Hepatocyte (in vitro differentiated cells): ENCODE measurements around the gene MTR. TPM values are rescaled to one million over a fixed set of nuclear protein-coding genes. Genes with fewer than 3 reads are reported as not detected.

Experiments
- DNase-seq: peaks from one replicate; pipeline ENCODE4 v3.0.0-alpha.2; 2016; ENCODE audit warnings: low spot score
- H2AFZ ChIP-seq: fragments of 200-600 bp; sonication (generic); 2 replicates; pipeline ENCODE4 v1.6.0; 2016; ENCODE audit warnings: antibody characterized with exemption, mild to moderate bottlenecking
- H3K27ac ChIP-seq: fragments of 200-600 bp; sonication (generic); 2 replicates; pipeline ENCODE4 v1.5.1; 2016; ENCODE audit warnings: mild to moderate bottlenecking
- H3K27me3 ChIP-seq: fragments of 200-600 bp; sonication (generic); 2 replicates; pipeline ENCODE4 v1.6.1; 2016
- H3K36me3 ChIP-seq: fragments of 200-600 bp; sonication (generic); replicated peaks from 2 replicates; pipeline ENCODE4 v1.5.1; 2016; ENCODE audit warnings: low read depth; ENCODE audit not compliant: insufficient read depth
- H3K4me1 ChIP-seq: fragments of 200-600 bp; sonication (generic); 2 replicates; pipeline ENCODE4 v1.5.1; 2016; ENCODE audit warnings: mild to moderate bottlenecking, moderate library complexity; ENCODE audit not compliant: insufficient read depth
- H3K4me2 ChIP-seq: fragments of 200-600 bp; sonication (generic); 2 replicates; pipeline ENCODE4 v1.6.0; 2016
- H3K4me3 ChIP-seq: fragments of 200-600 bp; sonication (generic); 2 replicates; pipeline ENCODE4 v1.5.1; 2016; ENCODE audit warnings: mild to moderate bottlenecking
- H3K79me2 ChIP-seq: fragments of 200-600 bp; sonication (generic); 2 replicates; pipeline ENCODE4 v1.6.0; 2017; ENCODE audit warnings: mild to moderate bottlenecking
- H3K9me2 ChIP-seq: fragments of 200-600 bp; sonication (generic); replicated peaks from 2 replicates; pipeline ENCODE4 v1.6.0; 2017; ENCODE audit warnings: mild to moderate bottlenecking; ENCODE audit not compliant: insufficient read depth
- H3K9me3 ChIP-seq: fragments of 200-600 bp; sonication (generic); 2 replicates; pipeline ENCODE4 v1.5.1; 2016; ENCODE audit warnings: low read depth, mild to moderate bottlenecking
- H4K20me1 ChIP-seq: fragments of 200-600 bp; sonication (generic); 2 replicates; pipeline ENCODE4 v1.6.0; 2016; ENCODE audit warnings: mild to moderate bottlenecking; ENCODE audit not compliant: insufficient read depth, poor library complexity, severe bottlenecking
- EZH2 ChIP-seq: fragments of 200-600 bp; sonication (generic); IDR thresholded peaks from 2 replicates; pipeline ENCODE4 v1.6.1; 2016; ENCODE audit warnings: antibody characterized with exemption, mild to moderate bottlenecking, borderline replicate concordance
- EZH2phosphoT487 ChIP-seq: fragments of 200-600 bp; sonication (generic); IDR thresholded peaks from one replicate; pipeline ENCODE4 v1.6.1; 2018; ENCODE audit warnings: antibody characterized with exemption, mild to moderate bottlenecking, low read depth, moderate library complexity; ENCODE audit not compliant: unreplicated experiment, severe bottlenecking
- WGBS: methylation state at CpG from one replicate; pipeline ENCODE4 v1.1.6; 2016; ENCODE audit warnings: low lambda C conversion rate; ENCODE audit errors: missing lambda C conversion rate; 5-methylcytosine and 5-hydroxymethylcytosine counted together
- polyA plus RNA-seq: library from polyadenylated mRNA; unstranded; fragments of >200 nt; fragmentation: Nextera tagmentation; extraction: Ambion mirVana; gene quantifications from 2 replicates; pipeline ENCODE4 v1.2.1, GENCODE V29; 2016
- total RNA-seq: library from RNA; depleted of rRNA; stranded (reverse); fragments of >200 nt; gene quantifications from 2 replicates; pipeline ENCODE4 v1.2.3, GENCODE V29; 2014
- TF ChIP-seq, protein P1 (sequence below): fragments of 200-600 bp; sonication (generic); IDR thresholded peaks from 2 replicates; pipeline ENCODE4 v1.5.1; 2016; ENCODE audit warnings: antibody characterized with exemption, mild to moderate bottlenecking; ENCODE audit not compliant: poor library complexity

MTR gene
- total and polyA plus RNA-seq, 2 experiments from 2014 or later: 9.6 to 23.8 TPM

DNA sequence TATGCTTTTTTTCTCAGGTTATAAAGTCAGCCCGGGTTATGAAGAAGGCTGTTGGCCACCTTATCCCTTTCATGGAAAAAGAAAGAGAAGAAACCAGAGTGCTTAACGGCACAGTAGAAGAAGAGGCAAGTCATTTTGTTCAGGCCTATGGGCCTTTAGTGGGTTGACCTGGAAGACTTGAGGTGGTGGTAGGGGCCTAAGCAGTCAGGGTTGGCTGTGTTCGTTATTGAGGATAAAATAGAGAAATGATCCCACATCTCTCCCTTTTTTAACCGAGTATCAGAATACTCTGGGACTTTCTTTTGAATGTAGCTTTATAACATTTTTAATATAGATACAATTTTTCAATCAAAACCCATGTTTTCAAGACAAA, 67.1 kb downstream of the MTR start:
- WGBS: 88% methylated on average over 4 of the region's 4 CpGs
- H3K36me3 ChIP-seq: no peaks in the 10 kb centered on the region

DNA sequence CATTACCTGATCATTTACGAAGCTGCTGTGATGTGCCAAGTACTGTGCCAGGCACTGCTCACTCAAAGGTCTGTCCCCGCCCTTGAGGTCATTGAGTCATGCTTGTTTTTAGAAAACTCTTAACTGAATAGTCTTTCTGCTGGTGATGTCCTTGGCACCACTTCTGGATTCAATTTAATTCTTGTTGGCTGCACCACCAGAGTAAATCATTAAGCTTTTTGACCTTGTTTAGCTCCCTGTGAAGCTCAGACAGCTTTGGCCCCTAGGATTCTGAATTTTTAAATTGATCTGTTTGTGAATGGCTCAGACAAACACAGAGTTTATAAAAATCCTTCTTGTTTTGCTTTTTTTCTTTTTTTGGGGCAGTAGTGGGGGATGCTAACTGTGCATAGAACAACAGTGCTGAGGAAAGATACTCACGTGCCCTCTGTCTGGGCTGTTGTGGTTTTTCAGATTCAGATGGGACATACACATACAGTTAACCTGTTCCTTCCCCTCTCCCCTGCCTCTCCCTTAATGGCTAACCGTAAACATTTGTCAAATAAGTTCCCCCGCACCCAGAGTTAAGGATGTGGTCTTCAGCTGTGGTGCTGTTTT, 67.6 kb downstream of the MTR start:
- no peak overlapping the region for H2AFZ ChIP-seq
- peak overlapping the region; percentile 25 for H3K27ac ChIP-seq
- H3K36me3 ChIP-seq: no peaks in the 10 kb centered on the region
- TF ChIP-seq, protein P1, sequence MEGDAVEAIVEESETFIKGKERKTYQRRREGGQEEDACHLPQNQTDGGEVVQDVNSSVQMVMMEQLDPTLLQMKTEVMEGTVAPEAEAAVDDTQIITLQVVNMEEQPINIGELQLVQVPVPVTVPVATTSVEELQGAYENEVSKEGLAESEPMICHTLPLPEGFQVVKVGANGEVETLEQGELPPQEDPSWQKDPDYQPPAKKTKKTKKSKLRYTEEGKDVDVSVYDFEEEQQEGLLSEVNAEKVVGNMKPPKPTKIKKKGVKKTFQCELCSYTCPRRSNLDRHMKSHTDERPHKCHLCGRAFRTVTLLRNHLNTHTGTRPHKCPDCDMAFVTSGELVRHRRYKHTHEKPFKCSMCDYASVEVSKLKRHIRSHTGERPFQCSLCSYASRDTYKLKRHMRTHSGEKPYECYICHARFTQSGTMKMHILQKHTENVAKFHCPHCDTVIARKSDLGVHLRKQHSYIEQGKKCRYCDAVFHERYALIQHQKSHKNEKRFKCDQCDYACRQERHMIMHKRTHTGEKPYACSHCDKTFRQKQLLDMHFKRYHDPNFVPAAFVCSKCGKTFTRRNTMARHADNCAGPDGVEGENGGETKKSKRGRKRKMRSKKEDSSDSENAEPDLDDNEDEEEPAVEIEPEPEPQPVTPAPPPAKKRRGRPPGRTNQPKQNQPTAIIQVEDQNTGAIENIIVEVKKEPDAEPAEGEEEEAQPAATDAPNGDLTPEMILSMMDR: no peak
- TF ChIP-seq EZH2phosphoT487 (no peak), EZH2 (no peak)
- H3K4me1 ChIP-seq: peaks cover 22% of the 10 kb centered on the region
- H3K27me3 ChIP-seq: no peaks in the 10 kb centered on the region
- WGBS: 86% methylated on average over 5 of the region's 5 CpGs
- no peaks in the 10 kb centered on the region for H4K20me1 ChIP-seq
- no peaks in the 10 kb centered on the region for H3K9me2 ChIP-seq
- DNase-seq: no peak
- H3K79me2 ChIP-seq: no peaks in the 10 kb centered on the region
- no peaks in the 10 kb centered on the region for H3K9me3 ChIP-seq
- H3K4me3 ChIP-seq: no peak overlapping the region
- H3K4me2 ChIP-seq: no peak overlapping the region

More for the DNA sequence above, 67.1 kb downstream of the MTR start:
- H3K4me1 ChIP-seq: peaks cover 22% of the 10 kb centered on the region
- peak overlapping the region; percentile 25 for H3K27ac ChIP-seq
- H3K4me3 ChIP-seq: no peak overlapping the region
- H3K27me3 ChIP-seq: no peaks in the 10 kb centered on the region
- H3K4me2 ChIP-seq: no peak overlapping the region
- no peak overlapping the region for H2AFZ ChIP-seq
- no peaks in the 10 kb centered on the region for H3K9me2 ChIP-seq
- no peaks in the 10 kb centered on the region for H3K79me2 ChIP-seq
- no peak for DNase-seq
- TF ChIP-seq EZH2phosphoT487: no peak
- TF ChIP-seq, protein P1: no peak
- TF ChIP-seq EZH2: no peak
- H4K20me1 ChIP-seq: no peaks in the 10 kb centered on the region
- no peaks in the 10 kb centered on the region for H3K9me3 ChIP-seq

DNA sequence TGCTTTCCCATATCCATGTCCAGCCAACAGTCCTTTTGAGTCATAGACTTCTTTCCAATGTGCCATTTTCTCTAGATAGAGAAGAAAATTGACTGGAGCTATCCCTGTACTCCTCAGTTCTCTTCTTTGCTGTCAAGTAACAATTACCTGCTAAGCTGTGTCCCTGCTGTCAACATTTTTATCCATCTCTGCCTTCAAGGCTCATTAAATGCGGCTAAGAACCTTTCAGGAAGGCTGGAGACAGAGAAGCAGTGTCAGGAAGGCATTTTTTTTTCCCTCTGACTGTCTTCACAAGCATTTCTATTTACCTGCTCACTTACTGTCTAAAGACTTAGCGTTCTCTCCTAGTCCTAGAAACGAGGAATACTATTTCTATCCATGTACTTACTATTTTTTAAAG, 69.1 kb downstream of the MTR start:
- Histone ChIP-seq H3K4me3 (no peak overlapping the region), H4K20me1 (no peaks in the 10 kb centered on the region), H3K4me2 (no peak overlapping the region), H3K4me1 (peaks cover 22% of the 10 kb centered on the region), H3K9me2 (no peaks in the 10 kb centered on the region), H3K27me3 (no peaks in the 10 kb centered on the region), H3K9me3 (no peaks in the 10 kb centered on the region), H3K79me2 (no peaks in the 10 kb centered on the region), H2AFZ (no peak overlapping the region), H3K27ac (no peak overlapping the region), H3K36me3 (no peaks in the 10 kb centered on the region)
- TF ChIP-seq EZH2phosphoT487 (no peak), EZH2 (no peak)
- TF ChIP-seq, protein P1: no peak
- no peak for DNase-seq
- WGBS: 78% methylated on average over 3 of the region's 3 CpGs
